HCT116 (cell line): ENCODE measurements around the gene SCAF4. TPM values are rescaled to one million over a fixed set of nuclear protein-coding genes. Genes with fewer than 3 reads are reported as not detected.

Experiments used
- ATAC-seq: fragments of 200-7000 bp; cut with Tn5 transposase; 2 replicates; pipeline ENCODE4 v1.9.1; 2020; ENCODE audit warnings: mild to moderate bottlenecking, moderate library complexity
- BruUV-seq: library from RNA; stranded (reverse); fragments of 400-500 nt; replicated peaks from 2 replicates; lab custom pipeline; 2021; lab: Mats Ljungman, UMichigan
- CTCF ChIA-PET: fragments of 300-600 bp; sonication (Branson Sonifier 250); formaldehyde crosslinking; loops from one replicate; lab custom pipeline; 2021; ENCODE audit warnings: antibody characterized with exemption; lab: Charles Lee
- POLR2A ChIA-PET: fragments of 300-600, 350-600 bp; sonication (Branson Sonifier 250); formaldehyde crosslinking; loops from one replicate; lab custom pipeline; 2021; ENCODE audit warnings: antibody characterized with exemption; lab: Charles Lee
- RAD21 ChIA-PET, 2 experiments: fragments of 300-600 bp; sonication (Branson Sonifier 250); formaldehyde crosslinking; loops; one replicate each; lab custom pipeline; 2023; ENCODE audit warnings: low total read pairs in 2 of 2; ENCODE audit not compliant: uncharacterized antibody in 2 of 2, unreplicated experiment in 2 of 2, low non-redundant PET in 1 of 2; lab: Charles Lee
- DNase-seq: peaks from one replicate; pipeline ENCODE4 v3.0.0-alpha.2; 2010; ENCODE audit warnings: low read depth, low spot score
- H2AFZ ChIP-seq: fragments of 200-600 bp; shearing (Covaris generic), sonication (generic); 2 replicates; pipeline ENCODE4 v1.6.1; 2017; ENCODE audit warnings: low read depth, mixed run types, mixed read lengths, antibody characterized with exemption, low read length; ENCODE audit not compliant: poor library complexity, severe bottlenecking
- H3K27ac ChIP-seq: 2 replicates; pipeline ENCODE4 v1.5.1; 2012; ENCODE audit warnings: low read depth, low read length
- H3K27me3 ChIP-seq: fragments of 200-600 bp; sonication (generic); 2 replicates; pipeline ENCODE4 v1.6.1; 2016; ENCODE audit warnings: mixed run types, low read length, mixed read lengths; ENCODE audit not compliant: insufficient read depth
- H3K36me3 ChIP-seq, 2 experiments: fragments of 200-500 bp in 1 of 2; fragments of 200-600 bp in 1 of 2; sonication (Bioruptor generic) in 1 of 2; sonication (generic) in 1 of 2; 2 replicates each; pipeline versions ENCODE4 v1.5.1 to v1.6.1; 2014 to 2016; ENCODE audit warnings: low read length in 2 of 2, inconsistent platforms in 1 of 2, mixed read lengths in 1 of 2, mixed run types in 1 of 2; ENCODE audit not compliant: insufficient read depth in 2 of 2, control insufficient read depth in 1 of 2
- H3K4me1 ChIP-seq, 2 experiments: fragments of 200-600 bp in 1 of 2; sonication (generic) in 1 of 2; 2 replicates each; pipeline versions ENCODE4 v1.5.1 to v1.6.1; 2012 to 2017; ENCODE audit warnings: low read length in 2 of 2, inconsistent platforms in 1 of 2, mild to moderate bottlenecking in 1 of 2, mixed read lengths in 1 of 2, mixed run types in 1 of 2, moderate library complexity in 1 of 2; ENCODE audit not compliant: insufficient read depth in 2 of 2, control insufficient read depth in 1 of 2
- H3K4me2 ChIP-seq: fragments of 200-600 bp; sonication (generic); 2 replicates; pipeline ENCODE4 v1.6.1; 2017; ENCODE audit warnings: mixed run types, low read length, mixed read lengths
- H3K4me3 ChIP-seq, 2 experiments: fragments of 200-600 bp in 1 of 2; sonication (generic) in 1 of 2; replicated peaks in 1 of 2; 2 replicates each; pipeline ENCODE4 v1.5.1; 2011 to 2016; ENCODE audit warnings: low read length in 2 of 2, control low read depth in 1 of 2, low read depth in 1 of 2, mild to moderate bottlenecking in 1 of 2, mixed read lengths in 1 of 2, mixed run types in 1 of 2
- H3K79me2 ChIP-seq: fragments of 200-600 bp; sonication (generic); 2 replicates; pipeline ENCODE4 v1.6.1; 2017; ENCODE audit warnings: mild to moderate bottlenecking, mixed run types, low read length, moderate library complexity, mixed read lengths; ENCODE audit not compliant: insufficient read depth
- H3K9ac ChIP-seq: fragments of 200-600 bp; sonication (generic); 2 replicates; pipeline ENCODE4 v1.6.1; 2016; ENCODE audit warnings: low read length, mixed read lengths
- H3K9me2 ChIP-seq: fragments of 200-600 bp; sonication (generic), shearing (Covaris generic); 2 replicates; pipeline ENCODE4 v1.6.1; 2017; ENCODE audit warnings: mixed run types, mild to moderate bottlenecking, moderate library complexity; ENCODE audit not compliant: insufficient read depth
- H3K9me3 ChIP-seq, 2 experiments: fragments of 200-500 bp in 1 of 2; fragments of 200-600 bp in 1 of 2; sonication (Bioruptor generic) in 1 of 2; sonication (generic) in 1 of 2; 2 replicates each; pipeline ENCODE4 v1.6.1; 2014 to 2017; ENCODE audit warnings: low read length in 2 of 2, mixed read lengths in 2 of 2, inconsistent platforms in 1 of 2, low read depth in 1 of 2, mild to moderate bottlenecking in 1 of 2, mixed run types in 1 of 2, moderate library complexity in 1 of 2; ENCODE audit not compliant: control insufficient read depth in 1 of 2, insufficient read depth in 1 of 2
- H4K20me1 ChIP-seq: fragments of 200-600 bp; sonication (generic), shearing (Covaris generic); 2 replicates; pipeline ENCODE4 v1.6.1; 2017; ENCODE audit warnings: mixed run types, mild to moderate bottlenecking, moderate library complexity; ENCODE audit not compliant: insufficient read depth
- ELF1 ChIP-seq: IDR thresholded peaks from 2 replicates; pipeline ENCODE4 v1.6.1; 2012; ENCODE audit warnings: low read depth, borderline replicate concordance
- FOSL1 ChIP-seq: IDR thresholded peaks from 2 replicates; pipeline ENCODE4 v1.6.1; 2012; ENCODE audit warnings: low read depth
- RAD21 ChIP-seq: IDR thresholded peaks from 2 replicates; pipeline ENCODE4 v1.6.1; 2012; ENCODE audit warnings: low read depth, mild to moderate bottlenecking
- SP1 ChIP-seq: IDR thresholded peaks from 2 replicates; pipeline ENCODE4 v1.6.1; 2012; ENCODE audit warnings: low read depth
- ZNF274 ChIP-seq: fragments of 200-500 bp; sonication (Bioruptor generic); IDR thresholded peaks from 2 replicates; pipeline ENCODE4 v1.6.1; 2014; ENCODE audit warnings: mild to moderate bottlenecking, low read depth, low read length, inconsistent platforms
- intact Hi-C: fragments of 100-400 bp; cut with micrococcal nuclease; formaldehyde crosslinking; loops from 2 replicates; pipeline ENCODE4 v1.10.0; 2022
- total RNA-seq: library from RNA; stranded (reverse); gene quantifications from one replicate; pipeline ENCODE4 v1.2.1, GENCODE V29; 2021; ENCODE audit not compliant: unreplicated experiment
- TF ChIP-seq, protein P1 (sequence below): IDR thresholded peaks from 2 replicates; pipeline ENCODE4 v1.6.1; 2012; ENCODE audit warnings: low read depth
- TF ChIP-seq, protein P2 (sequence below): IDR thresholded peaks from 2 replicates; pipeline ENCODE4 v1.6.1; 2012

Gene SCAF4
- total RNA-seq, 1 experiment from 2014 or later, result 31.1 TPM

DNA sequence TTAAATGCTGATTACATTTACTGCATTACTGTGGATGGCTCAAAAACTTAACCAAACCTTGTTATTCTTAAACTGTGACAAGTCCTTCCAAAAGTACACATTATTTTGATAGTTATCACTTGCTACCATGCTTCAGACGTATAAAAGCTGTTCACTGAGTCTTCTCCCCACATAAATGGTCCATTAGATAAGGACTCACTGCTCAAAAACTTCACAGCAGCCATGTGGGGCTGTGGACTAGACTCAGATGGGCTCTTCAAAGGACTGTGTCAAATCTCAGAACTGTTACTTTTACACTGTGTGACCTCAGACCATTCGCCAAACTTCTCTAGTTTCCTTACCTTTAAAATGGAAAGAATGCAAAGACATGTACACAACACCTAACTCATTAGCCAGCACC lies 11.6 kb downstream of the SCAF4 start (continued):
- TF ChIP-seq RAD21 (no peak), ZNF274 (no peak), ELF1 (no peak)
- TF ChIP-seq, protein P1, sequence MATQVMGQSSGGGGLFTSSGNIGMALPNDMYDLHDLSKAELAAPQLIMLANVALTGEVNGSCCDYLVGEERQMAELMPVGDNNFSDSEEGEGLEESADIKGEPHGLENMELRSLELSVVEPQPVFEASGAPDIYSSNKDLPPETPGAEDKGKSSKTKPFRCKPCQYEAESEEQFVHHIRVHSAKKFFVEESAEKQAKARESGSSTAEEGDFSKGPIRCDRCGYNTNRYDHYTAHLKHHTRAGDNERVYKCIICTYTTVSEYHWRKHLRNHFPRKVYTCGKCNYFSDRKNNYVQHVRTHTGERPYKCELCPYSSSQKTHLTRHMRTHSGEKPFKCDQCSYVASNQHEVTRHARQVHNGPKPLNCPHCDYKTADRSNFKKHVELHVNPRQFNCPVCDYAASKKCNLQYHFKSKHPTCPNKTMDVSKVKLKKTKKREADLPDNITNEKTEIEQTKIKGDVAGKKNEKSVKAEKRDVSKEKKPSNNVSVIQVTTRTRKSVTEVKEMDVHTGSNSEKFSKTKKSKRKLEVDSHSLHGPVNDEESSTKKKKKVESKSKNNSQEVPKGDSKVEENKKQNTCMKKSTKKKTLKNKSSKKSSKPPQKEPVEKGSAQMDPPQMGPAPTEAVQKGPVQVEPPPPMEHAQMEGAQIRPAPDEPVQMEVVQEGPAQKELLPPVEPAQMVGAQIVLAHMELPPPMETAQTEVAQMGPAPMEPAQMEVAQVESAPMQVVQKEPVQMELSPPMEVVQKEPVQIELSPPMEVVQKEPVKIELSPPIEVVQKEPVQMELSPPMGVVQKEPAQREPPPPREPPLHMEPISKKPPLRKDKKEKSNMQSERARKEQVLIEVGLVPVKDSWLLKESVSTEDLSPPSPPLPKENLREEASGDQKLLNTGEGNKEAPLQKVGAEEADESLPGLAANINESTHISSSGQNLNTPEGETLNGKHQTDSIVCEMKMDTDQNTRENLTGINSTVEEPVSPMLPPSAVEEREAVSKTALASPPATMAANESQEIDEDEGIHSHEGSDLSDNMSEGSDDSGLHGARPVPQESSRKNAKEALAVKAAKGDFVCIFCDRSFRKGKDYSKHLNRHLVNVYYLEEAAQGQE, result no peak
- TF ChIP-seq, protein P2, sequence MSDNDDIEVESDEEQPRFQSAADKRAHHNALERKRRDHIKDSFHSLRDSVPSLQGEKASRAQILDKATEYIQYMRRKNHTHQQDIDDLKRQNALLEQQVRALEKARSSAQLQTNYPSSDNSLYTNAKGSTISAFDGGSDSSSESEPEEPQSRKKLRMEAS, result no peak

DNA sequence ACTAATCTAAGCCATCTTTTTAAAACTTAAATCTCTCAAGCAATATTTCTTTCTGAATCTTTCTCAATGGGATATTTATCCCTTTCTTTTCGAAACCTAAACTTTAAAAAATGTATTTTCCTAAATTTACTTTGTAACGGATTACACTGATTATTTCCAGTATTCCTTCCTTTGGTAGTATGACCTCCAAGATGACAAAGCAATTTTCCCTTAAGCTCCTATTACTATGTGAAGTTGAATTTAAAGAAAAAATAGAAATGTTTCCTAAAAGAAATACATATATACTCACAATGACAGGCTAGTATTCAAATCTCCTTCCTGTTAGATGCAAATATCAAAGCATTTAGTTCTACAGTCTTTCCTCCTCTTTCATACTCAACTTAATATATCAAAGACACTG lies 15.8 kb downstream of the SCAF4 start:
- Histone ChIP-seq H3K4me3 (no peak overlapping the region), H3K36me3 (no peaks in the 10 kb centered on the region), H2AFZ (no peak overlapping the region), H3K27ac (no peak overlapping the region), H3K9ac (no peak overlapping the region), H3K27me3 (no peaks in the 10 kb centered on the region), H3K9me2 (no peaks in the 10 kb centered on the region), H3K79me2 (peaks cover 99% of the 10 kb centered on the region), H4K20me1 (peaks cover 53% of the 10 kb centered on the region; the same call in 1 of the 2 replicates), H3K9me3 (no peaks in the 10 kb centered on the region), H3K4me2 (no peak overlapping the region), H3K4me1 (peaks cover 0 to 12% of the 10 kb centered on the region in 2 experiments; a peak in 2 of 4 replicates)
- DNase-seq (no peak), ATAC-seq (no peak)
- ChIA-PET RAD21 (no interaction called here), POLR2A (no interaction called here), CTCF (no interaction called here)
- intact Hi-C loops, result no loop called here
- BruUV-seq, result no TSS peak
- TF ChIP-seq FOSL1 (no peak), SP1 (no peak)
